DND-41 (cell line): ENCODE measurements around the gene ZNF654.
A peak's percentile ranks its signal among the peaks of the same experiment; 100 is the strongest.

Source experiments
- ATAC-seq: fragments of 200-7000 bp; cut with Tn5 transposase; 3 replicates; pipeline ENCODE4 v1.9.1; 2021; ENCODE audit warnings: low read depth; ENCODE audit not compliant: insufficient read depth
- DNase-seq: peaks from one replicate; pipeline ENCODE4 v3.0.0-alpha.2; 2020
- H2AFZ ChIP-seq: 2 replicates; pipeline ENCODE4 v1.6.0; 2012; ENCODE audit warnings: low read depth, low read length
- H3K27ac ChIP-seq: 2 replicates; pipeline ENCODE4 v1.5.1; 2012; ENCODE audit warnings: low read length, inconsistent platforms
- H3K27me3 ChIP-seq: fragments of 200-600 bp; sonication (generic); 2 replicates; pipeline ENCODE4 v1.6.0; 2012; ENCODE audit warnings: low read length, mild to moderate bottlenecking, inconsistent platforms; ENCODE audit not compliant: insufficient read depth, poor library complexity
- H3K36me3 ChIP-seq: 2 replicates; pipeline ENCODE4 v1.5.1; 2012; ENCODE audit warnings: low read length, inconsistent platforms; ENCODE audit not compliant: insufficient read depth
- H3K4me1 ChIP-seq: 2 replicates; pipeline ENCODE4 v1.5.1; 2012; ENCODE audit warnings: mild to moderate bottlenecking, low read length; ENCODE audit not compliant: insufficient read depth
- H3K4me2 ChIP-seq: 2 replicates; pipeline ENCODE4 v1.6.0; 2012; ENCODE audit warnings: mild to moderate bottlenecking, moderate library complexity, low read length, inconsistent platforms; ENCODE audit not compliant: insufficient read depth
- H3K4me3 ChIP-seq, 2 experiments: fragments of 200-600 bp in 1 of 2; shearing (Covaris generic) in 1 of 2; 2 replicates each; pipeline ENCODE4 v1.5.1; 2012 to 2016; ENCODE audit warnings: inconsistent platforms in 2 of 2, low read length in 2 of 2, mild to moderate bottlenecking in 2 of 2, low read depth in 1 of 2, moderate library complexity in 1 of 2
- H3K79me2 ChIP-seq: 2 replicates; pipeline ENCODE4 v1.6.0; 2012; ENCODE audit warnings: low read length, inconsistent platforms; ENCODE audit not compliant: insufficient read depth
- H3K9ac ChIP-seq: 2 replicates; pipeline ENCODE4 v1.6.0; 2012; ENCODE audit warnings: low read depth, mild to moderate bottlenecking, inconsistent platforms, low read length, moderate library complexity
- H3K9me3 ChIP-seq: 2 replicates; pipeline ENCODE4 v1.5.1; 2012; ENCODE audit warnings: low read length, moderate library complexity, mild to moderate bottlenecking, inconsistent platforms; ENCODE audit not compliant: insufficient read depth, severe bottlenecking
- H4K20me1 ChIP-seq: 2 replicates; pipeline ENCODE4 v1.6.0; 2012; ENCODE audit warnings: low read length; ENCODE audit not compliant: insufficient read depth
- CTCF ChIP-seq: IDR thresholded peaks from 2 replicates; pipeline ENCODE4 v1.5.1; 2012; ENCODE audit warnings: borderline replicate concordance, low read length, moderate library complexity, mild to moderate bottlenecking; ENCODE audit not compliant: poor library complexity, severe bottlenecking; ENCODE audit errors: extremely low read depth
- EZH2 ChIP-seq: IDR thresholded peaks from 3 replicates; pipeline ENCODE4 v1.6.1; 2012; ENCODE audit warnings: borderline replicate concordance, low read depth, mild to moderate bottlenecking, moderate library complexity, low read length, inconsistent platforms; ENCODE audit not compliant: severe bottlenecking

ZNF654 gene

GRCh38 chr3:88149509-88150362, 90.7 kb downstream of the ZNF654 start, which contains the start of gene C3orf38:
C3orf38 (plus strand) TSS chr3:88149959; CDS start chr3:88150053, 94 bp downstream.
- Histone ChIP-seq H3K4me3 (peak within 1 kb of the TSS; percentile 92 to 99), H3K4me1 (peaks cover 47% of the 10 kb centered on the region), H3K4me2 (peak within 1 kb of the TSS; percentile 63), H3K36me3 (peaks cover 21% of the 10 kb centered on the region), H3K79me2 (peaks cover 87% of the 10 kb centered on the region), H2AFZ (peak within 1 kb of the TSS; percentile 98), H3K27me3 (no peaks in the 10 kb centered on the region), H4K20me1 (peaks cover 13% of the 10 kb centered on the region), H3K27ac (peak within 1 kb of the TSS; percentile 90), H3K9me3 (no peaks in the 10 kb centered on the region), H3K9ac (peak within 1 kb of the TSS; percentile 94)
- peak; percentile 87 for ATAC-seq
- TF ChIP-seq CTCF = no peak
- TF ChIP-seq EZH2 = no peak
- peak; percentile 83 for DNase-seq

GRCh38 chr3:88150371-88150770, 91.3 kb downstream of the ZNF654 start:
- TF ChIP-seq EZH2 (no peak), CTCF (no peak)
- peak overlapping the region; percentile 98 for H2AFZ ChIP-seq
- ATAC-seq = no peak

GRCh38 chr3:88150806-88151205, 91.8 kb downstream of the ZNF654 start:
- peaks cover 50% of the 10 kb centered on the region for H3K4me1 ChIP-seq
- no peak for DNase-seq
- H3K9me3 ChIP-seq = no peaks in the 10 kb centered on the region
- H3K27ac ChIP-seq = peak overlapping the region; percentile 90
- peaks cover 13% of the 10 kb centered on the region for H4K20me1 ChIP-seq
- peak overlapping the region; percentile 92 to 99 for H3K4me3 ChIP-seq
- peak overlapping the region; percentile 94 for H3K9ac ChIP-seq
- peak overlapping the region; percentile 63 for H3K4me2 ChIP-seq
- H3K27me3 ChIP-seq = no peaks in the 10 kb centered on the region
- peaks cover 93% of the 10 kb centered on the region for H3K79me2 ChIP-seq
- H2AFZ ChIP-seq = peak overlapping the region; percentile 98
- H3K36me3 ChIP-seq = peaks cover 31% of the 10 kb centered on the region
- ATAC-seq = no peak
- TF ChIP-seq CTCF (no peak), EZH2 (no peak)

More at GRCh38 chr3:88150371-88150770, 91.3 kb downstream of the ZNF654 start:
- peak overlapping the region; percentile 63 for H3K4me2 ChIP-seq
- H3K27me3 ChIP-seq = no peaks in the 10 kb centered on the region
- peaks cover 26% of the 10 kb centered on the region for H3K36me3 ChIP-seq
- H3K9ac ChIP-seq = peak overlapping the region; percentile 94
- H3K27ac ChIP-seq = peak overlapping the region; percentile 90
- no peaks in the 10 kb centered on the region for H3K9me3 ChIP-seq
- H3K79me2 ChIP-seq = peaks cover 92% of the 10 kb centered on the region
- peaks cover 13% of the 10 kb centered on the region for H4K20me1 ChIP-seq
- H3K4me3 ChIP-seq = peak overlapping the region; percentile 92 to 99
- peaks cover 50% of the 10 kb centered on the region for H3K4me1 ChIP-seq
- DNase-seq = no peak
